NCI-H2171 (cell line): Measurements from ENCODE around the gene KRT7.
"Not testable (repeated sequence)": the region's sequence is repeated elsewhere in the genome, so short reads cannot be mapped to it uniquely, and the experiment has no call there.

Experiments
- DNase-seq: peaks from one replicate; lab custom pipeline; 2025; lab: John Stamatoyannopoulos, UW

KRT7 gene

DNA sequence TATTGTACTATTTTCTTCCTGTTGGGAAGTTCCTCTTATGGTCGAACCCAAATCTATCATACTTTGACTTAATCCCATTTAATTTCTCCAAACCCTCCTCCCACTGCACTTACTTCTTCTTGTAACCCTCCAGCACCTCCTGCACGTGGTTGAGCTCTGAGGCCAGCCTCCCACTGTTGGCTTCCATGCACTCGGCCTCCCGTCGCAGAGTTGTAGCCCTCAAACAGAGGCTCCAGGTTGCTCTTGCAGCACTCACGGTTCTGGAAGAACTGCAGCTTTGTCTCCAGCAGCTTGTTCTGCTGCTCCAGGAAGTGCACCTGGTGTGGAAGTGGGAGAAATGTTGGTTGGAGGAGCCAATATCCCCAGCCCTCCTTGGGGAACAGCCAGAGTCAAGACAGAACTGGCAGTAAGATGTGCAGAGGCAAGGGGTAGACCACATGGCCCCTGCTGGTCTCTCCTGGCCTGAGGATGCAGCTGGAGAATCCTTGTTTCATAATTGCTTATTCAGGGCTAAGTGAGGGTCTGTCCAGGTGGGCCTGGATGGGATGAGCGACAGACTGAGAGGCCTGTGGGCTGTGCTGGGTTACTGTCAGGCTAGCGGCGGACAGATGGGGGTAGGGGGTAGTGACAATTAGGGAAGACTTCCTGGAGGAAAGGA, 23.0 kb downstream of the KRT7 start:
- DNase-seq, result no peak

DNA sequence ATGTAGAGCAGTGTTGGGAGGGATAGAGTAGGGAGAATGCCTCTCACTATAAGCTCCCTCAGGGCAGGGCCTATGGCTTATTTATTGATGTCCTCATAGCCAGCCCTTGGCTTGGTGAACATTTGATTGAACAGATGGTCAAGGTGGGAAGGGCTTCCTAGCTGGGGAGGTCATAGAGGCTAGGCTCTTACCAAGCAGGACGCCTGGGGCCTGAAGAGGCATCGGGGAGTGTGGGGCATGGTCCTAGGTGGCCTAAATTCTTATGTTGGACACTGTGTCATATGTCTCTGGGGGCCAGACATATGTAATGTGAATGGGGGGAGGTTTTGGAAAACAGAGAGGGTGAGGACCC, 23.5 kb downstream of the KRT7 start:
- no peak for DNase-seq

DNA sequence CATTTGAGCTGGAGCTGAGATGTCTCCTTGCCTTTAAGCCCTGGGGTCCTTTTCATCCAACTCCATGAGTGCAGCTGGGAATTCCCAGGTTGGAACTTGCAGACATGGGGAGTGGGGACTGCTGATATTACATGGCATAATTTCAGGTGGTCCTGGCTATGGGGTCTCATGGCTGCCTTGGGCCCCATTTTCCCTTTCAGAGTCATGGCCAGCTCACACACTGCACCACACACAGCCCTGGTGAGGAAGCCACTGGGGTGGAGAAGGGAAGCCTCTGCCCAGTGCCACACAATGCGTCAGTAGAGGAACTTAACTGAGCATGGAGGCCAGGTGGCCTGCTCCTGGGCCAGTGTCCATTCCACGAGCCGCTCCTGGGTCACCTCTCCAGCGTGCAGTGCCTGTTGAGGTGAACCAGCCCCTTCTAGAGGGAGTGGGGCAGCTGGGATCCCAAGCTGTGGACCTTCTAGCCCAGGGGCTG, 24.1 kb downstream of the KRT7 start:
- no peak for DNase-seq

DNA sequence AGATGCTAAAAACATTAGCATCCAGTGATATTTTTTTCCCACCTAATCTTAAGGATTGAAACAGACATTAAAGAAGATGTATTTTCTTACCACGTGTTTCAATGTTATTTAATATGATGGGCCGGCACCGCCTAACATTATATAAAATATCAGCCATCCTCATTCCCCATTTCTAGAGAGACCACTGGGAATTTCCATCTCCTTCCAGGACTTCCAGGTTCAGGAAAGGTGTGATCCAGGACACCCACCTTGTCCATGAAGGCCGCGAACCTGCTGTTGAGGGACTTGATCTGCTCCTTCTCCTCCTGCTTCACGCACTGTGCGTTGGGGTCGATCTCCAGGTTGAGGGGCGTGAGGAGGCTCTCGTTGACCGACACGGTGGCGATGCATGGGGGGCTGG, 24.9 kb downstream of the KRT7 start:
- DNase-seq, result not testable (repeated sequence)

DNA sequence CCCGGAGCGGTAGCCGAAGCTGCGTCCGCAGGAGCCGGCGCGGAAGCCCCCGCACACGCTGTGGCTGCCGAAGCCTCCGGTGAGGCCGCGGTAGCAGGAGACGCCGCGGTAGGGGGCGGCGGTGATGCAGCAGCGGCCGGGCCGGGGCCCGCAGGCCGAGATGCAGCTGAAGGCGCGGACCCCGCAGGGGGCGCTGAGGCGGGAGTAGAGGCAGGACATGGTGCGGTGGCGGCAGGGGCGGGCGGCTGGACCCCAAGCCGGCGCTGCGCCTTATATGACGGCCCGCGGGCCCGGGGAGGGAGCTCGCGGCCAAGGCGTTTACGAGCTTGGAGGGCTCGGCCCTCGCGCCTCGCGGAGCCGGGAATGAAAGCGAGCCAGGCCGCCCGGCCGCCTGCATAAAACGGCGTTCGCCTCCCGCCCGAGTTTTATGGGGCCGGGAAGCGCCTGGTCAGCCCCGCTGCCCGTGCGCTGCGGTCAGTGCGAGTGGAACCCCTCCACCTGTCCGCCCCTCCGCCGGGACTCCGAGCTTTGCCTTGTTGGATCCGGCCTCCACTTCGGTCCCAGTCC, 25.4 kb downstream of the KRT7 start:
- no peak for DNase-seq

DNA sequence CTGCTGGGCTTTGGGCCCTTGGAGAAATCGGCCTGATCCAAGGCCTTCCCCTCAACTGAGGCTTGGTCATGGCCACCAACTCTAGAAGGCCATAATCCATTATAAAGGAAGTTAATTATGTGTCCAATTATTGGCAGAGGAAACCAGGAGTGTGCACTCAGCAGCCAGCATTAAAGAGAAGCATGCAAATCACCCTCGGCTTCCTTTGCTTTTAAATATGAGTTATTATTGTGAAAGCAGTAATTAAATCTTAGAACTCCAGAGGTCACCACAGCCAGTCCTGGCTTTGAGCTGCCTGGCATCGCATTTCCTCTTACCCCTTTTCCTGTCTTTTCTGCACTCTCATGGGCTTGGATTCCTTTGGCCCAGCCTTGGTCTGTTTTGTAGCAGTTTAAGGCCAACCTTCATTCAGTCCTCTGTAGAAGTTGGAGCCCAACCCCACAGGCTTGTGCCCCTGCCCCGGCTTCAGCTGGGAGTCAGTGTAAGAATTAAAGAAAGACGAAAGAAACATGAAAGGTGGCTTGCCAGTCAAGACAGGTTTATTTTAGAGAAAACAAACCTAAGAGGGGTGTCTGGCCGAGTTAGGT, 26.7 kb downstream of the KRT7 start:
- no peak for DNase-seq

DNA sequence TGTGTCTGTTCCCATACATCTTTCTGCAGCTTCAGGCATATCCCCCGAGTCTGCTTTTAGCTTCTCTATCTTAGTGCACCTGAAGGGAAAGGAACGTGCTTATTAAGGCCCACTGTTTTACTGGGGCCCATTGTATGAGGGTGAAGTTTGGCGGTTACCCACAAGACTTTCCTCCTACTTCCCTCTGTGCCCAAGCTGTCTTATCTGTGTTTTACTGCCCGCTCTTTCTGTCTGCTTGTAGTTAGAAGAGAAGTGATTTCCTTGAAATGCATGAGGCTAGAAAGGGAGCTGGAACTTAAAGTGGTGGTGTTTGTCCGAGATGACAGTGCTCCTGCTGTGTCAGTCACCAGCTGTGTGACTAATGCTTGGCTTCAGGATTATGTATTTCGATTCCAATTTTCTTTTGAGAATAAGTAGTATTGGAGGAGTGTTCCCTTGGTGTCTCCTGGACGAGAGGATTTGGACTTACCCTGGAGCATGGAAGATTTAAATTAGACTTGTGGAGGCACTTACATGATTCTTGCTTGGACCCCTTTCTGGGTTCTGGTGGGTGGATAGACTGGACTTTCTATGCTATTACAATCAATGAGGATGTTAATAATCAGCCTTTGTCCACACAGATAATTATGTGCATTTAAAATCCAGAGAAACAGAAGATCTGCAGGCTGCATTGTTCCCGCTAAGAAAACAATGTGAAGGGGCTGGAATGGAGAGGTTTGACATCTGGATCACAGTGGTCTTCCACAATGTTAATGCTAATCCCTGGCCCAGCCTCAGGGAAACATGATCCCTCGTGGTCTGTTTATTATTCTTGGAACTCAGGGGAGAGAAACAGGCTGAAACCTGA, 27.5 kb downstream of the KRT7 start:
- DNase-seq, result no peak

DNA sequence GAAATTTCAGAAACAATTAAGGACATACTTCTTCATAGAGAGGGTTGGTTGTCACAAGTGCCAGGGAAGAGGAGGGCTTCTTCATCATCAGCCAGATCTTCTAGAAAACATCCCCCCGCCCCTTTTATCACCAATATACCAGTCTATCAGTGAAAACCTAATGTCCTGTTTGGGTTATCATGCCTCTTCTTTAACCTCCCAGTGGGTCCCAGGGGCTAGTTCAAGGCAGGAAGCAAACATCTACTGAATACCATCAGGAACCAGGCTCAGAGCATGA, 28.1 kb downstream of the KRT7 start:
- no peak for DNase-seq

DNA sequence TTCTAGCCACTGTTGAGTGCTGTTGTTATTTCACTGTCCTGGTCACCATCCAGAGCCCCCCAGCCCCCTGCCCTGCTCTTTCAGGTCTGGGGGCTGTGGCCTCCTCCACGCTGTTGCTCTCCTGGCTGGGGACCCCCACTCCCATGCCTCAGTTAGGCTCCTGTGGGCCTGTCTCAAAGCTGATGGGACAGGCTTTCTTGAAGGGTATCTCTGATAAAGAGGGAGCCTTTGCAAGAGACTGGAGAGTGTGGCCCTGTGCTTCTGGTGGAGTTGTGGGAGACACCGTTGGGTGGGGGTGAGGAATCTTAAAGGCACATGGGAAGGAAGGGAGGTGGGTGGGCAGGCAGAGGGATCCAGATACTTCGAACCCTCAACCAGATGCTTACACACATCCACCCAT, 29.2 kb downstream of the KRT7 start:
- DNase-seq, result no peak

DNA sequence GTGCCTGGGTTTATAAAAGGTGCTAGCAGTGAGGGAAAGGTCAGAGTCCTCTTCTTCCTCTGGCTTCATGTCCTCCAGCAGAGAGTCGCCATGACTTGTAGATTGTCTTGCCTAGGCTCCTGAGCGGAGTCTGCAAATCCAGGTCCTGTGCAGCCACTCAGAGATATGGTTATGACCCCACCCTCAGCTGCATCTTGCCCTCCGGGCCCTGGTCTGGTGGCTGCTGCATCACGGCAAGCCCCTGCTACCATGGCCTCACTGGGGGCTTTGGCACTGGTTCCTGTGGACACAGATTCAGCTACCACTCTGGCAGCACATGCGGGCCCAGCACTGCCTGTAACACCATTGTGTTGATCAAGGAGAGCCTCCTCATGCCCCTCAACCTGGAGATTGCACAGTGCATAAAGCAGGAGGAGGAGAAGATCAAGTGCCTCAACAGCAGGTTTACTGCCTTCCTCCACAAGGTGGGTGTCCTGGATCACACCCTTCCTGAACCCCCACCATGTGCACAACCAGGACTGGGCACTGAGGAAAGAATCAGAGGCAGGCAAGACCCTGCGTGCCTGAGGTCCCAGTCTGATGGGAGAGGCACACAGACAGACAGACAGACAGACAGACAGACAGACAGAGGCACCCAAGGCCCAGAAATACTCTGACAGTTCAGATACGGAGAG, 30.9 kb downstream of the KRT7 start:
- DNase-seq, result no peak

DNA sequence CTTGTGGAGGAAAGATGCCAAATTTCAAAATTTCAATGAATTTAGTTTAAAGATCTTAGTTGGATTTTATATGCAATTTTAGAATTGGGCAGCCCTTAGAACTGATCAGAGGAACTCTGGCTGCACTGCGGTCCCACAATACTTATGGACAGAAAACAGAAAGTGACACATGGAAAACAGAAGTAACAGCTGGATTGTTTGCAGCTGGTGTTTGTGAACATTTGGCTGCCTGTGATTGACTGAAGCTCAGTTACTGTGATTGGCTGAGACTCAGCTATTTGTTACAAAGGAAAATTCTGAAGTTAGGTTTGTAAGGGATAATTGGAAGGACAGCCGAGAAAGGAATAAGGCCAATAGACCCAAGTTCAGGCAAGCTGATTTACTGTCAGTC, 31.4 kb downstream of the KRT7 start:
- no peak for DNase-seq

DNA sequence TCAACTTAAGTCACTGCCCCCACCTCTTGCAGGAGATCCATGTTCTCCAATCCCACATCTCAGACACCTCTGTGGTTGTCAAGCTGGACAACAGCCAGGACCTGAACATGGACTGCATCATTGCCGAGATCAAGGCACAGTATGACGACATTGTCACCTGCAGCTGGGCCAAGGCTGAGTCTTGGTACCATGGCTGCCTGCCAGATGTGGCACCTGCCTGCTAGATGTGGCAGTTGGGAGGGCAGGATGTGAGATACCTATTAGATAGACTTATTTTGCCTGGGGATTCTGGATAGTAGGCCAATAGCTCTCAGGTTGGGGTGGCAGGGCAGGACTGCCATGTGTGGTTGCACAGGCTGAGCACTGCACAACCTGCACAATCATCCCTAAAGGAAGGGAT, 33.5 kb downstream of the KRT7 start:
- no peak for DNase-seq

DNA sequence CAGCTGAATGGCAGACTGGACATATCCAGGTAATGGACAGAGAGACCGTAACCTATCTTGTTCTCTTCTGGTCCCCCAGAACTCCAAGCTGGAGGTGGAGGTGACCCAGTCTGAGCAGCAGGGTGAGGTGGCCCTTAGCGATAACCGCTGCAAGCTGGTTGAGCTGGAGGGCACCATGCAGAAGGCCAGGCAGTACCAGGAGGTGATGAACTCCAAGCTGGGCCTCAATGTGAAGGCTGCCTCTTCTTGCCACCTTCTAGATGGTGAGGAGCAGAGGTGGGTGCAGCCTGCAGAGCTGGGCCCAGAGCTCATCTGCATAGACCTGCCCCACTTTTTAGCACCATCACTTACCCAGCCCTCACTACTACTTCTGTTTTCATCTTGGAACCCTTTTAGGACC, 34.2 kb downstream of the KRT7 start:
- no peak for DNase-seq

DNA sequence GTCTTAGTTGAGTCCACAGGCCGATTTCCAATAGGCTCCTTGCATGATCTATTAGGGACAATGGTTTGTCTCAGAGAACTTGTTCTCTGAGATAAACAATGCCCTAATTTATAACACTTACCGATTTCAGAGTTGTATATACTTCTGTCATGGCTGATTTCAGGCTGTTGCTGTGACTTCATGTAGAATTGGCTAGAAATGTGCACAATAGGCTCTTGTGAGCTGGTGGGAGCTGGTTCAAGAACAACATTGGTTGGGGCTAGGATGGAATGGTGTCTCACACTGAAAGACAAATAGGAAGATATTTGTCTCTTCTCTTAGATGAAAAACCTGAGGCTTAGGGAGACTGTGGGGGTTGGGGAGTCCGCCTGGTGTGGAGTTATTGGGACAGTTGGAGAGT, 34.7 kb downstream of the KRT7 start:
- DNase-seq, result no peak

DNA sequence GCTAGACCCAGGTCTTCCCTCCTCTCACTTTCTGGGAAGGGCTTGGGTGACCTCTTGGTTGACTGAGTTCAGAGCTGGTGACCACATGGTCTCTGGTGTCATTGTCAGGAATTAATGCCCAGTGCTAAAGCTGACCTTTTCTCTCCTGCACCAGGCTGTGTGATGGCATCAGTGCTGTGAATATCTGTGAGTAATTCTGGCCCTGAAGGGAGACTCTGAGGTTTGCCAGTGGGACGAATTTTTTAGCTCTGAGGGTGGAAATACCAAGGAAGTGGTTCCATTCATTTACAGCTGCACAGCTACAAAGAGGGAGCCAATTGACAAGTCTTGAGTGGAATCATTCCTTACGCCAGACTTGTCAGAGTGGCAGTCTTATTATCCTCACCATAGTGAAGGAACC, 35.2 kb downstream of the KRT7 start:
- DNase-seq, result no peak

DNA sequence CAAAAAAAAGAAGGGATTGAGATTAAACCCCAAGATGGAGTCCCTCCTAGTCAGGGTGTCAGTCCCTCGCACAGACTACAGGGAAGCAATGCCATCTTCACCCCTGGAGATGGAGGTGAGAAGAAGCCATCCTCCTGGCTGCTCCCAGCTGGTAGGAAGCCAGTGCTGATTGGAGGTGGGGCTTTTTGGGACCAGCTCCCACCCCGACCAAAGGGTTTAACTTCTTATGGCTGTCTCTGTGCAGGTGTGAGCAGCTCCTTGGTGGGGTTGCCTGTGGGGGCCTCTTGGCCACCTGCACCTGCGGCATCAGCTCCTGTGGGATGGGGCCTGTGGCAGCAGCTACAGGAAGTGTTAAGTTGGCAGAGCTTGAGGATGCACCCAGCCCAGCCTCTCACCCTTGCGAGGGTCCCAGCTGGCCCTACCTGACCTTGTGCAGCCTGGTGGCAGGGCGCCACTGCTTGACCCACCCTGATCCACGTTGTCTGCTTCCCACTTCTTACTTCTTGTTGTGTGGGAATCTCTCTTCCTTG, 37.6 kb downstream of the KRT7 start:
- no peak for DNase-seq

DNA sequence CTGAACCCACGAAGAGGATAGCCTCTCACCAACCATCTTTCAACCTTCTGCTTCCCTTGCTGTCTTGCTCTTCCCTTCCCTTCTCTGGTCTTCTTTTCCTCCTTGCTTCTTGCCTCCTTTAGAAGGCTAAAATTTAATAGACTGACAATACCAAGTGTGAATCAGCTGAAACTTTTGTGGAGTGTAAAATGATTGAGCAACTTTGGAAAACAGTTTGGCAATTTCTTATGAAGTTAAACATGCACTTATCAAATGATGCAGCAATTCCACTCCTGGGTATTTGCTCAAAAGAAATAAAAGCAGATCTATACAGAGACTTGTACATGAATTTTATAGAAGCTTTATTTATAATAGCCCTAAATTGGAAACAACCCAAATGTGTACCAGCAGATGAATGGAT, 38.1 kb downstream of the KRT7 start:
- no peak for DNase-seq

DNA sequence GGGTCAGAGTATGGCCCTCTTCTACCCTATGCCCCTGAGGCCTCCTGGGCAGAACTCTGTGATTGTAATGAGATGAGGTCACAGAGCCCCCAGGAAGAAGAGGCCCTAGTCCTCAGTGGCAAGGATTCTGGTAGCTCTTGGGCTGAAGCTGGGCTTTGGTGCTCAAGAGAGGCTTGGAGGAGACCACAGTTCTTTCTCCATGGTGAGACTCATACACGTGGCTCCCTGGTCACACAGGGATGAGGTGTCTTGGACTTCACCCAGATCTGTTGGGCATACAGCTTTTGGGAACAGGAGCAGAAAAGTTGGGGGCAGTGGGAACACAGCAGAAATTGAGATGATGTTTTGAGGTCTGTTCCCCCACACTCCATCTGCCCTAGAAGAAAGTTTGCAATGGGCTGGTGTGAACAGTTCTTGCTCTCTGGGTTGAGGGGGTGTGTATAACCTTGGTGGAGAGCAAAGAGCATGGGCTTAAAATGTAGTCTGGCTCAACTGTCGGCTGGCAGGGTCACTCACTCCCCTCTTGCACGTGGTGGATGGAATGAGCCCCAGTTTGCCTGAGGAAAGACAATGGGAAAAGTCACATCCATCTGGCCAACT, 41.6 kb downstream of the KRT7 start, which contains the start of gene KRT86:
Gene KRT86 (plus strand): TSS at position 125 of the 600 bp plus-strand sequence. CDS start 27,272 bp downstream, outside the sequence.
- DNase-seq, result no peak

DNA sequence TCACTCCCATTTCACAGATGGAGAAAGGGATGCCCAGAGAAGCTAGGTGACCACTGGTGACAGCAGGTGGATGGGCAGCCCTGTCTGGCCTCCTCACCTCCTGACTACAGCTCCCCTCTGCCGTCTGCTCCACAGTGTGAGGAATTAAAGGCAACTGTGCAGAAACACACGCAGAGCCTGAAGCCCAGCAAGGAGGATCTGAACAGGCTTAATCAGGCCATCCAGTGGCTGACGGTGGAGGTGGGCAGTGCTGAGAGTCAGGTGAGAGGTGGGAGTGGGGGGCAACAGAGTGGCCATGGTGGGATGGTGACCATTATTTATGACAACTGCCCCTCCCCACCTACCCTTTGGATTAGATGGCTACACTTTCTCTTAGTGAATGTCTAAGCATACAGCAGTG, 42.6 kb downstream of the KRT7 start:
- DNase-seq, result no peak

DNA sequence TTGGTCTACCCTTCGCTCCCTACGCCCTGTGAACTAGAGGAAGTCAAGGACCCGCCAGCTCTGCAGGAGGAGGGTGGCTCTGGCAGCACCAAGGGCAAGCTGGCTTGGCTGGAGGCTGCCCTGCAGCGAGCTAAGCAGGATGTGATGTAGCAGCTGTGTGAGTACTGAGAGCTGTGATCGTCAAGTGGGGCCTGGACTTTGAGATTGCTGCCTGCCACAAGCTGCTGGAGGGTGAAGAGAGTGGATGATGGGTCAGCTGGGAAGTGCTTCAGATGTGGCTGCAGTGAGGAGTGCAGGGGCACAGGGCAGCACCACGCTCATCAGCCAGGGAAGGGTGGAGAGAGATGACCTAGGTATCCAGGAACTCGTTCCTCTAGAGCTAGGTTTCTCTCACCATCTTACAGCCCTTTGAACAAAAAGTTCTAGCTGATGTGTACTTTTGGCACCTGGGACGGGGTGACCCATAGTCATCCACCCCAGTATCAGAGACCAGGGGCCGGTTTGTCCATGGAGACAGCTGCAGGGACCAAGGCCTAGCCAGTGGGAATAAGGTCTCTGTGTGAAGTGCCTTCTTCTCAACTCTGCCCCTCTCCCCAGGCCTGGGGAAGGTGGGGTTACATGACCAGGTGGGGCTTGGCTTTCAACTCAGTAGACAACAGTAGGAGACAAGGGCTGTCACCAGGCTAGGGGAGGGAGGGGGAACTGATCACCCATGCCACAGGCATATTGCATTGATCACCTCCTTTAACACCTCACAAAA, 44.6 kb downstream of the KRT7 start:
- DNase-seq, result no peak
